AG04449 (cell line): ENCODE results near the gene CD274.

Source experiments
- CTCF ChIA-PET: fragments of 350-600 bp; formaldehyde crosslinking; extraction: SDS; loops from one replicate; lab custom pipeline; 2021; ENCODE audit warnings: antibody characterized with exemption; lab: Yijun Ruan, JAX
- POLR2A ChIA-PET: fragments of 400-600, 350-600 bp; formaldehyde crosslinking; extraction: SDS; loops from one replicate; lab custom pipeline; 2020; ENCODE audit warnings: antibody characterized with exemption, inconsistent platforms; lab: Yijun Ruan, JAX
- DNase-seq: peaks from one replicate; pipeline ENCODE4 v3.0.0-alpha.2; 2010; ENCODE audit warnings: low read depth, low spot score
- H3K4me3 ChIP-seq: 2 replicates; pipeline ENCODE4 v1.5.1; 2011; ENCODE audit warnings: low read depth, mild to moderate bottlenecking, control low read depth, low read length
- CTCF ChIP-seq: IDR thresholded peaks from one replicate; pipeline ENCODE4 v1.5.1; 2011; ENCODE audit warnings: mild to moderate bottlenecking, moderate library complexity, low read length, control low read depth, inconsistent platforms; ENCODE audit not compliant: insufficient read depth; ENCODE audit errors: missing control alignments

CD274 gene

GRCh38 chr9:5448461-5449435 is 1.6 kb upstream of the CD274 start:
- no peak for TF ChIP-seq CTCF
- no peak overlapping the region for H3K4me3 ChIP-seq
- POLR2A ChIA-PET = interaction anchor here (1.8 kb wide), 1 partner anchor 62 kb away, joined by 11 read pairs; the partner anchor contains the start of gene PDCD1LG2
- no peak for DNase-seq
- CTCF ChIA-PET = interaction anchor here (0.6 to 3.5 kb wide), 10 partner anchors 9 to 263 kb away, joined by 3 to 75 read pairs (median 8); partner anchors contain the start of genes INSL6 and PLGRKT

DNA sequence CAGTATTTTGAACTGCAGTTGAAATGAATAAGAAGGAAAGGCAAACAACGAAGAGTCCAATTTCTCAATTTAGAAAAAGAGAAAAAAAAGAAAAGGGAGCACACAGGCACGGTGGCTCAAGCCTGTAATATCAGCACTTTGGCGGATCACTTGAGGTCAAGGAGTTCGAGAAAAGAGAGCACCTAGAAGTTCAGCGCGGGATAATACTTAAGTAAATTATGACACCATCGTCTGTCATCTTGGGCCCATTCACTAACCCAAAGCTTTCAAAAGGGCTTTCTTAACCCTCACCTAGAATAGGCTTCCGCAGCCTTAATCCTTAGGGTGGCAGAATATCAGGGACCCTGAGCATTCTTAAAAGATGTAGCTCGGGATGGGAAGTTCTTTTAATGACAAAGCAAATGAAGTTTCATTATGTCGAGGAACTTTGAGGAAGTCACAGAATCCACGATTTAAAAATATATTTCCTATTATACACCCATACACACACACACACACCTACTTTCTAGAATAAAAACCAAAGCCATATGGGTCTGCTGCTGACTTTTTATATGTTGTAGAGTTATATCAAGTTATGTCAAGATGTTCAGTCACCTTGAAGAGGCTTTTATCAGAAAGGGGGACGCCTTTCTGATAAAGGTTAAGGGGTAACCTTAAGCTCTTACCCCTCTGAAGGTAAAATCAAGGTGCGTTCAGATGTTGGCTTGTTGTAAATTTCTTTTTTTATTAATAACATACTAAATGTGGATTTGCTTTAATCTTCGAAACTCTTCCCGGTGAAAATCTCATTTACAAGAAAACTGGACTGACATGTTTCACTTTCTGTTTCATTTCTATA is 602 bp upstream of the CD274 start:
- H3K4me3 ChIP-seq = peak overlapping the region; percentile 72
- TF ChIP-seq CTCF = no peak
- ChIA-PET CTCF (interaction anchor here (0.7 to 3.5 kb wide), 26 partner anchors 10 to 698 kb away, joined by 3 to 75 read pairs (median 4); partner anchors contain the start of genes PDCD1LG2 and PLGRKT), POLR2A (interaction anchor here (0.8 to 1.8 kb wide), 5 partner anchors 9 to 137 kb away, joined by 3 to 11 read pairs (median 4); partner anchors contain the start of genes PDCD1LG2 and PLGRKT)
- no peak for DNase-seq

DNA sequence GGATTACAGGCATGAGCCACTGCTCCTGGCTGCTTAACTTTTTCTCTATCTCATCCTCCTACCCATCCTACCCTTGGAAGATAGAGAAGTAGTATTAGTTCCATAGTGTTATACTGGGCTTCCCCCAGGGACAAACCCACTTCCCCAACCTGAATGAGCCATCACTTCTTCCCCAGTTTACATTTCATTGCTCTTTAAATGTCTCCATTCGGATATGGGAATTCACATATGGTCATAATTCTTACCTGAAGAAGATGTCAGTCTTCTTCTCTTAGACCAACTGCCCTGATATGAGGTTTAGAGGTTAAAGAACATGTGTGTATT is 1.9 kb downstream of the CD274 start:
- CTCF ChIA-PET = interaction anchor here (1.3 kb wide), 1 partner anchor 148 kb away, joined by 3 read pairs; no protein-coding TSS in a partner anchor
- H3K4me3 ChIP-seq = no peak overlapping the region; the same call in 1 of the 2 replicates

DNA sequence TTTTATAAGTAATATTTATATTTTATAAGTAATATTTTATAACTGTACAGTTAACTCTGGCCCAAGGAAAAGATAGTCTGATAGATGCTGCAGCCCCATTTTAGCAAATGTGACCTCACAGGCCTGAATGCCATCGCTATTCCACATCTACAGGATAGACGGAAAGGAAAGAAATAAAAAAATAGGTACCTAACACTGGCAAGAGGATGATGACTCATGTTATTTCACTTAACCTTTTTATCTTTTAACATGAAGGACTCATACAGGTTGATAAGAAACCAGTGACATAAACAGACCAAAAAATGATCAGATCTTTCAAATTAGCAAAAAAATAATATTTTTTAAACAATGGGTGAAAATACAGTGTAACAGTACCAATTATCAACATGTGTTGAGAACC is 2.7 kb downstream of the CD274 start:
- no peak overlapping the region for H3K4me3 ChIP-seq
- ChIA-PET CTCF (interaction anchor here (1.0 to 1.3 kb wide), 2 partner anchors 137 to 148 kb away, joined by 3 read pairs; no protein-coding TSS in a partner anchor), POLR2A (no interaction called here)
- DNase-seq = no peak
- TF ChIP-seq CTCF = no peak

More for the DNA sequence above, 1.9 kb downstream of the CD274 start:
- POLR2A ChIA-PET = no interaction called here
- no peak for TF ChIP-seq CTCF
- no peak for DNase-seq

DNA sequence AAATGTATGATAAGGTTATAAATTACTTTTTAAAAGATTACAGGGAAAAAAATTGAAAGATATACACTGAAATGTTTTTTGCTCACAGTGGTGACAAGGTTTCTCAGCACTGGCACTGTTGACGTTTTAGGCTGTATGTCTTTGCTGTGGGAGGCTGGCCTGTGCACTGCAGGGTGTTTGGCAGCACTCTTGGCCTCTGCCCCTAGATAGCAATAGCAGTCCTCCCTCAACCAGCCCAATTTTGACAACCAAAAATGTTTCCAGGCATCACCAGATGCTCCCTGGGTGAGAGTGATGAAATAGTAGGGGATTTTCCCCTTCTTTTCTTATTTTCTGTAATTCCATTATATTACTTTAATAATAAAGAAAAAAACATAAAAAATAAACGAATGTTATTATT is 3.3 kb downstream of the CD274 start:
- no peak for DNase-seq
- ChIA-PET POLR2A (no interaction called here), CTCF (interaction anchor here (1.0 to 1.3 kb wide), 2 partner anchors 136 to 147 kb away, joined by 3 read pairs; no protein-coding TSS in a partner anchor)
- TF ChIP-seq CTCF = no peak
- no peak overlapping the region for H3K4me3 ChIP-seq
